Panc1 (cell line): ENCODE results near the gene ACACB. TPM values are rescaled to one million over a fixed set of nuclear protein-coding genes. Genes with fewer than 3 reads are reported as not detected.

Source experiments
- ATAC-seq: fragments of 200-7000 bp; cut with Tn5 transposase; 2 replicates; pipeline ENCODE4 v1.9.1; 2020; ENCODE audit warnings: mild to moderate bottlenecking, moderate library complexity
- BruUV-seq: library from RNA; stranded (reverse); fragments of 400-500 nt; replicated peaks from 2 replicates; lab custom pipeline; 2021; lab: Mats Ljungman, UMichigan
- CTCF ChIA-PET: fragments of 300-600 bp; sonication (Branson Sonifier 250); formaldehyde crosslinking; loops from one replicate; lab custom pipeline; 2022; ENCODE audit warnings: antibody characterized with exemption; lab: Charles Lee
- POLR2A ChIA-PET: fragments of 300-600 bp; sonication (Branson Sonifier 250); formaldehyde crosslinking; loops from one replicate; lab custom pipeline; 2022; ENCODE audit warnings: antibody characterized with exemption; lab: Charles Lee
- DNase-seq: peaks from one replicate; pipeline ENCODE4 v3.0.0-alpha.2; 2010; ENCODE audit warnings: low read depth, low spot score
- H3K27ac ChIP-seq: 2 replicates; pipeline ENCODE4 v1.5.1; 2011; ENCODE audit warnings: mild to moderate bottlenecking, low read length, inconsistent platforms
- H3K27me3 ChIP-seq: fragments of 200-500 bp; sonication (Bioruptor generic); 2 replicates; pipeline ENCODE4 v1.6.0; 2014; ENCODE audit warnings: low read length, inconsistent platforms; ENCODE audit not compliant: control insufficient read depth, insufficient read depth
- H3K36me3 ChIP-seq: fragments of 200-500 bp; sonication (Bioruptor generic); 2 replicates; pipeline ENCODE4 v1.5.1; 2014; ENCODE audit warnings: inconsistent platforms, mild to moderate bottlenecking, low read length, moderate library complexity; ENCODE audit not compliant: control insufficient read depth, insufficient read depth
- H3K4me1 ChIP-seq: 2 replicates; pipeline ENCODE4 v1.5.1; 2011; ENCODE audit warnings: inconsistent platforms, mild to moderate bottlenecking, low read length, moderate library complexity; ENCODE audit not compliant: control insufficient read depth, insufficient read depth
- H3K4me3 ChIP-seq, 2 experiments: 2 replicates each; pipeline ENCODE4 v1.5.1; 2011 to 2012; ENCODE audit warnings: low read depth in 2 of 2, low read length in 2 of 2, mild to moderate bottlenecking in 2 of 2, inconsistent platforms in 1 of 2, moderate library complexity in 1 of 2
- H3K9me3 ChIP-seq: fragments of 200-500 bp; sonication (Bioruptor generic); 2 replicates; pipeline ENCODE4 v1.5.1; 2014; ENCODE audit warnings: low read depth, mild to moderate bottlenecking, inconsistent platforms, low read length, moderate library complexity; ENCODE audit not compliant: control insufficient read depth, insufficient read depth
- CTCF ChIP-seq: fragments of 450-650 bp; IDR thresholded peaks from 2 replicates; pipeline ENCODE4 v1.5.1; 2017; ENCODE audit warnings: mild to moderate bottlenecking
- POLR2AphosphoS5 ChIP-seq: IDR thresholded peaks from 2 replicates; pipeline ENCODE4 v1.6.1; 2012; ENCODE audit warnings: mild to moderate bottlenecking, low read depth, low read length, moderate library complexity
- REST ChIP-seq, 2 experiments: IDR thresholded peaks; 2 replicates each; pipeline ENCODE4 v1.6.1; 2011 to 2012; ENCODE audit warnings: low read depth in 2 of 2, control low read depth in 1 of 2, low read length in 1 of 2, mild to moderate bottlenecking in 1 of 2, moderate library complexity in 1 of 2; ENCODE audit not compliant: insufficient read depth in 1 of 2
- SIN3A ChIP-seq: IDR thresholded peaks from 2 replicates; pipeline ENCODE4 v1.6.1; 2012; ENCODE audit warnings: low read depth, mild to moderate bottlenecking, low read length, moderate library complexity, borderline replicate concordance; ENCODE audit not compliant: insufficient read depth
- TCF7L2 ChIP-seq: IDR thresholded peaks from 2 replicates; pipeline ENCODE4 v1.6.1; 2011; ENCODE audit warnings: mild to moderate bottlenecking, low read depth, low read length, inconsistent platforms
- in situ Hi-C: cut with HindIII; loops from 2 replicates; pipeline ENCODE4 v1.10.0; 2016; ENCODE audit warnings: low sequenced_read_pairs, low pct_unique_long_range_greater_than_20kb
- intact Hi-C: fragments of 100-400 bp; cut with micrococcal nuclease; formaldehyde crosslinking; loops from one replicate; pipeline ENCODE4 v1.10.0; 2022; ENCODE audit not compliant: unreplicated experiment
- total RNA-seq: library from RNA; stranded (reverse); gene quantifications from one replicate; pipeline ENCODE4 v1.2.1, GENCODE V29; 2021; ENCODE audit not compliant: unreplicated experiment

The ACACB gene
- total RNA-seq, 1 experiment from 2014 or later: 12.3 TPM

- no peak for DNase-seq
- Histone ChIP-seq H3K36me3 (no peaks in the 10 kb centered on the region), H3K4me1 (0 out of 2 replicates have a peak, but pooled peaks cover 6% of the 10 kb centered on the region), H3K27me3 (no peaks in the 10 kb centered on the region), H3K9me3 (no peaks in the 10 kb centered on the region), H3K27ac (no peak overlapping the region), H3K4me3 (no peak overlapping the region)
- POLR2A ChIA-PET: no interaction called here
- no peak for ATAC-seq
- CTCF ChIA-PET: interaction anchor here (0.6 to 3.4 kb wide), 8 partner anchors 66 to 1168 kb away, joined by 3 to 31 read pairs (median 6); no protein-coding TSS in a partner anchor
- intact Hi-C loops: no loop called here
- TF ChIP-seq SIN3A (no peak), CTCF (no peak), POLR2AphosphoS5 (no peak), TCF7L2 (no peak), REST (IDR thresholded peaks at IDR 0.05; ENCODE audit: insufficient read depth in 1 of 2, low read depth in 2 of 2, low read length in 1 of 2) (no peak)
- BruUV-seq: no TSS peak
- in situ Hi-C loops: no loop called here
These were observed 147.1 kb downstream of the ACACB start for GRCh38 chr12:109263439-109263838.

- TF ChIP-seq REST (IDR thresholded peaks at IDR 0.05; ENCODE audit: insufficient read depth in 1 of 2, low read depth in 2 of 2, low read length in 1 of 2) (no peak), CTCF (peak; percentile 96), TCF7L2 (no peak), SIN3A (no peak)
- BruUV-seq: no TSS peak
- no peaks in the 10 kb centered on the region for H3K27me3 ChIP-seq
- H3K27ac ChIP-seq: no peak overlapping the region
- H3K9me3 ChIP-seq: no peaks in the 10 kb centered on the region
- in situ Hi-C loops (no loop called here), intact Hi-C loops (loop anchor here (1.0 kb wide), 1 partner anchor 121 kb away; no protein-coding TSS in a partner anchor)
- peak overlapping the region in 1 of 2 experiments; percentile 13; a peak in 1 of 4 replicates for H3K4me3 ChIP-seq
- DNase-seq: peak; percentile 28
- ChIA-PET POLR2A (interaction anchor here (0.5 kb wide), 1 partner anchor 10 kb away, joined by 4 read pairs; no protein-coding TSS in a partner anchor), CTCF (interaction anchor here (0.6 to 3.4 kb wide), 11 partner anchors 65 to 1167 kb away, joined by 3 to 31 read pairs (median 6); no protein-coding TSS in a partner anchor)
- peak; percentile 97 for ATAC-seq
- no peaks in the 10 kb centered on the region for H3K36me3 ChIP-seq
- H3K4me1 ChIP-seq: 0 out of 2 replicates have a peak, but pooled peaks cover 6% of the 10 kb centered on the region
These were observed 147.9 kb downstream of the ACACB start for GRCh38 chr12:109264095-109264942.
